ENCODE measurements around the gene FAF1. TPM values are rescaled to one million over a fixed set of nuclear protein-coding genes. Genes with fewer than 3 reads are reported as not detected.

The FAF1 gene
- total RNA-seq, 4 donors from 2014 or later = 25.1 to 55.7 (median 38.8) TPM

DNA sequence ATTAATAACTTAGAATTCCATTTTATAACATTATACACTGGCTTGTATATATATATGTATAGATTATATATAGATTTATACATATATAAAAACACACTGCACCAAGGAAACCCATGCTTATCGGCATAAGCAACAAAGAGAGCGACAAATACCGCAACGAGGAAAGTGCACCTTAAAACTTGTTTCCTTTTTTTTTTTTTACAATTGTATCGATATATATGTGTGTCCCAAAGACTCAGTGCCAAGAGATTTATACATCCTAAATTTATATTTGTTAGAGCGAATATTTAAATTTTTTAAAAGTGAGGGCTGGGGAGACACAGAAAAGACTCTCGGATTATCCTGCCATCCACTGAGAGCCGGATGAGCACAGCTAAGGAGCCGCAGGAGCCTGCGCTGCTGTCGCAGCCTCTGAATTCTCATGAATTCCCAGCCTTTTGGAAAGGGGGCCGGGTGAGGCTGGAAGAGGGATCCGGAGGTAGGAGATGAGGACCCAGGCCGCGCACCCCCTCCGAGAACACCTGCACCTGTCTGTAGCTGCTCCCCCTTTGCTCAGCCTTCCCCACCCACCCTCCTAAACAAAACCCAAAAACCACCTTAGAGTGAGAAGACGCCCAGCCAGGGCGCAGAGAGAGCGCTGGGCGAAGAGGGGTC is 542.0 kb downstream of the FAF1 start:
- Histone ChIP-seq H3K9me3 (peaks cover 0 to 10% (median 0%) of the 10 kb centered on the region in 4 donors), H3K27me3 (peaks cover 11 to 97% of the 10 kb centered on the region in 2 donors), H3K36me3 (no peaks in the 10 kb centered on the region), H3K4me3 (peak overlapping the region in 2 of 4 donors; percentile 27 to 45), H3K27ac (no peak overlapping the region), H3K4me1 (peaks cover 0 to 80% (median 28%) of the 10 kb centered on the region in 4 donors)
- TF ChIP-seq, protein P1, sequence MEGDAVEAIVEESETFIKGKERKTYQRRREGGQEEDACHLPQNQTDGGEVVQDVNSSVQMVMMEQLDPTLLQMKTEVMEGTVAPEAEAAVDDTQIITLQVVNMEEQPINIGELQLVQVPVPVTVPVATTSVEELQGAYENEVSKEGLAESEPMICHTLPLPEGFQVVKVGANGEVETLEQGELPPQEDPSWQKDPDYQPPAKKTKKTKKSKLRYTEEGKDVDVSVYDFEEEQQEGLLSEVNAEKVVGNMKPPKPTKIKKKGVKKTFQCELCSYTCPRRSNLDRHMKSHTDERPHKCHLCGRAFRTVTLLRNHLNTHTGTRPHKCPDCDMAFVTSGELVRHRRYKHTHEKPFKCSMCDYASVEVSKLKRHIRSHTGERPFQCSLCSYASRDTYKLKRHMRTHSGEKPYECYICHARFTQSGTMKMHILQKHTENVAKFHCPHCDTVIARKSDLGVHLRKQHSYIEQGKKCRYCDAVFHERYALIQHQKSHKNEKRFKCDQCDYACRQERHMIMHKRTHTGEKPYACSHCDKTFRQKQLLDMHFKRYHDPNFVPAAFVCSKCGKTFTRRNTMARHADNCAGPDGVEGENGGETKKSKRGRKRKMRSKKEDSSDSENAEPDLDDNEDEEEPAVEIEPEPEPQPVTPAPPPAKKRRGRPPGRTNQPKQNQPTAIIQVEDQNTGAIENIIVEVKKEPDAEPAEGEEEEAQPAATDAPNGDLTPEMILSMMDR (IDR thresholded peaks at IDR 0.05) = no peak
- no peak for TF ChIP-seq EP300 (IDR thresholded peaks at IDR 0.05)
- TF ChIP-seq POLR2A (IDR thresholded peaks at IDR 0.05) = no peak
- DNase-seq (ENCODE audit: low spot score in 2 of 2) = no peak
- 12% methylated on average over 19 to 20 of the region's 20 CpGs for WGBS, 2 donors

DNA sequence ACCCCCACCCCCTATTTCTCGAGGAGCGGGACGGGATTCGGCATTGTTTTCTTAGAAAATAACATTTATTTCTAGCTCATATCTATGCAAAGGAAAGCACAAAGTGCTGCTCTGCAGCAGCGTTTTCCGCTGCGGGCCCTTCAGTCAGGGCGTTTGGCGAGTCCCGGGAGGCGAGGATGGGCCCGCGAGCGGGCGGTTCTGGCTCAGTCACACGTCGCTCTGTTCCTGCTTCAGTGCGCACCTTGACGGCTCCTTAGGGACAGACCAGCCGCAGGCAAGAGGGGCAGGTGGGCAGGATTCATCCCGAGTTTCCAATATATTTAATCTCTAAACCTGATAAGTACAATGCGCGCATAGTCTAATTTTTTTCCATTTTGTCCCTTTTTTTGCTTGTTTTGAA is 542.6 kb downstream of the FAF1 start:
- 9% methylated on average over 19 to 23 of the region's 23 CpGs for WGBS, 2 donors
- Histone ChIP-seq H3K36me3 (no peaks in the 10 kb centered on the region), H3K4me1 (peaks cover 0 to 74% (median 22%) of the 10 kb centered on the region in 4 donors), H3K4me3 (no peak overlapping the region), H3K9me3 (peaks cover 0 to 13% (median 0%) of the 10 kb centered on the region in 4 donors), H3K27me3 (peaks cover 6 to 97% of the 10 kb centered on the region in 2 donors), H3K27ac (no peak overlapping the region)
- TF ChIP-seq EP300 (IDR thresholded peaks at IDR 0.05) (no peak), POLR2A (IDR thresholded peaks at IDR 0.05) (no peak)
- TF ChIP-seq, protein P1 (IDR thresholded peaks at IDR 0.05) = no peak
- no peak for DNase-seq (ENCODE audit: low spot score in 2 of 2)

DNA sequence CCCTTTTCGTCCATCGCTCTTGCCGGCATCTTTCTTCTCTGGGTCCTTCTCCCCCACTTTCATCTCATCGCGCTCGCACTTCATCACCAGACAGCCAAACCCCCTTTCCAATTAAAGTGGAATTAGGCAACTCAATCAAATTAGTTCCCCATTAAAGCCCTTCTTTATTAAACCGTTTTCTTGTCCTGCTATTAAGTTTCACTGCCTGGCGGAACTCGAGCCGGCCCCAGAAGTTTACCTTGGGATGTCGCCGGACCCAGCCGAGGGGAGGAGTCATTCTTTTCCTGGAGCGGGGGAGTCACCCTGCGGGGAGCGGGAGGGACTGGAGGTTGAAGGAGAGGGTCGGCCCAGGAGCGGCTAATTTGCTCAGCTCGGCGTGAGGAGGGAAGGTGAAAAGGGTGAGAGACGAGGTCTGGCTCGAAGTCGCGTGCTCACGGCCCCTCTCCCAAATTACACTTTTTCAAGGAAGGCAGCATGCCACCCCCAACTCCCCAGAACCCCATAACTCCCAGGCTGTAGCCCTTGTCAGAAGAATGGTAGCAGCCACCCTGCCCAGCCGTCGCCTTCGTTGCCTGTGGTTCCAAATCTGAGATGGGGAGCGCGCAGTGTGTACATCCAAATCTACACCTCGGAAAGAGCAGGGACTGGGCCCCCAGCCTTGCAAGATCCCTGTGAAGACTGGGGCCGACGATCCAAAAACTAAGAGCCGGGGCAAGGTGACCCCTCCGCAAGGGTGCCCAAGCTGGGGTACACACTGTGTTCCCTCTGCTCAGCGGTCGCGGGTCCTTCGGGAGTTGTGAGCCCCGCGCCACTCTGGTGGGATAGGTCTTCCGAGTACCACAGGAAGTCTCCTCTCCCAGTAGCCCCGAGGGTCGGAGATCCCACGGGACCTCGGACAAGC is 543.3 kb downstream of the FAF1 start:
- H3K4me3 ChIP-seq = peak overlapping the region in 1 of 4 donors; percentile 4
- H3K4me1 ChIP-seq = peaks cover 0 to 67% (median 22%) of the 10 kb centered on the region in 4 donors
- no peak for DNase-seq (ENCODE audit: low spot score in 2 of 2)
- H3K27me3 ChIP-seq = peaks cover 5 to 93% of the 10 kb centered on the region in 2 donors
- no peaks in the 10 kb centered on the region for H3K36me3 ChIP-seq
- no peak overlapping the region for H3K27ac ChIP-seq
- WGBS, 2 donors = 2 to 3% methylated on average over 37 of the region's 46 CpGs
- TF ChIP-seq, protein P1 (IDR thresholded peaks at IDR 0.05) = no peak
- TF ChIP-seq POLR2A (IDR thresholded peaks at IDR 0.05) = no peak
- no peak for TF ChIP-seq EP300 (IDR thresholded peaks at IDR 0.05)
- peaks cover 0 to 13% (median 0%) of the 10 kb centered on the region in 4 donors for H3K9me3 ChIP-seq

DNA sequence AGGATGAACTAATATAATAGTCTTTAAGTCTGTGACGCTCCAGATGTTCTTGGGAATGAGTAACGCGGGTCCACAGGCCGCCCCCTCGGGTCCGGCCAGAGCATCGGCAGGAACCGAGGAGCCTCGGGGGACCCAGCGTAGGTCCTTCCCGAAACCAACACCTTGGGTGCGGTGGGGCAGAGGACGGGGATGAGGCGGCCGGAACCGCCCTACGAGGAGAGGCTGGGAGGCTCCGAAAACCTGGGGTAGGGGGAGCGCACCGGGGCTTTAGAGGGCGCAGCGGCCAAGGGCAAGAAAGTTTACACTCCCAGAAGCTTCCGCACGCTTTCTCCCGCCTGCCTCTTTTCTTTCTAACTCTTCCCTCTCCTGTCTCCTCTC is 543.9 kb downstream of the FAF1 start:
- Histone ChIP-seq H3K36me3 (no peaks in the 10 kb centered on the region), H3K27me3 (peaks cover 5 to 86% of the 10 kb centered on the region in 2 donors), H3K4me3 (no peak overlapping the region), H3K4me1 (peaks cover 0 to 62% (median 21%) of the 10 kb centered on the region in 4 donors), H3K27ac (no peak overlapping the region), H3K9me3 (peaks cover 0 to 13% (median 0%) of the 10 kb centered on the region in 4 donors)
- no peak for DNase-seq (ENCODE audit: low spot score in 2 of 2)
- no peak for TF ChIP-seq EP300 (IDR thresholded peaks at IDR 0.05)
- TF ChIP-seq, protein P1 (IDR thresholded peaks at IDR 0.05) = no peak
- TF ChIP-seq POLR2A (IDR thresholded peaks at IDR 0.05) = no peak
- WGBS, 2 donors = 1 to 3% methylated on average over 14 to 17 of the region's 25 CpGs

All from tibial nerve (tissue), 4 donors.